B cell (primary cell): ENCODE data around the gene PRLR. TPM values are rescaled to one million over a fixed set of nuclear protein-coding genes. Genes with fewer than 3 reads are reported as not detected.

Experiments
- ATAC-seq: fragments of 200-7000 bp; cut with Tn5 transposase; one replicate; pipeline ENCODE4 v1.10.0; 2021; ENCODE audit warnings: low read depth, mild to moderate bottlenecking, moderate number of reproducible peaks, moderate library complexity
- CTCF ChIA-PET: fragments of 350-600 bp; sonication (Branson Sonifier 250); formaldehyde crosslinking; loops from one replicate; lab custom pipeline; 2021; ENCODE audit warnings: antibody characterized with exemption, inconsistent platforms; lab: Charles Lee
- POLR2A ChIA-PET: fragments of 350-600 bp; sonication (Branson Sonifier 250); formaldehyde crosslinking; loops from one replicate; lab custom pipeline; 2021; ENCODE audit warnings: antibody characterized with exemption; lab: Charles Lee
- DNase-seq: peaks from one replicate; pipeline ENCODE4 v3.0.0; 2013
- H2AFZ ChIP-seq: 2 replicates; pipeline ENCODE4 v1.6.1; 2012; ENCODE audit warnings: mild to moderate bottlenecking, low read depth, low read length; ENCODE audit not compliant: insufficient read depth, poor library complexity, severe bottlenecking
- H3K27ac ChIP-seq, 2 donors: 1 replicate in 1 of 2; 2 replicates in 1 of 2; pipeline ENCODE4 v1.5.1; 2012 to 2013; ENCODE audit warnings: low read length in 2 of 2, mild to moderate bottlenecking in 2 of 2, moderate library complexity in 1 of 2
- H3K27me3 ChIP-seq, 4 experiments: fragments of 200-600 bp in 1 of 4; sonication (generic) in 1 of 4; replicated peaks in 1 of 4; 1 replicate in 2 of 4; 2 replicates in 2 of 4; pipeline versions ENCODE4 v1.6.1 to v1.7.0; 2013 to 2016; ENCODE audit warnings: low read length in 3 of 4, mild to moderate bottlenecking in 2 of 4, mixed read lengths in 1 of 4, moderate library complexity in 1 of 4; ENCODE audit not compliant: insufficient read depth in 4 of 4, control insufficient read depth in 3 of 4; ENCODE audit errors: control extremely low read depth in 1 of 4
- H3K36me3 ChIP-seq, 2 experiments: replicated peaks in 1 of 2; 1 replicate in 1 of 2; 2 replicates in 1 of 2; pipeline versions ENCODE4 v1.6.1 to v1.7.1; 2013; ENCODE audit warnings: low read length in 1 of 2; ENCODE audit not compliant: insufficient read depth in 2 of 2, control insufficient read depth in 1 of 2; ENCODE audit errors: control extremely low read depth in 1 of 2, extremely low read depth in 1 of 2
- H3K4me1 ChIP-seq, 2 donors: fragments of 200-600 bp in 1 of 2; sonication (generic) in 1 of 2; 1 replicate in 1 of 2; 2 replicates in 1 of 2; pipeline versions ENCODE4 v1.5.1 to v1.6.1; 2013 to 2017; ENCODE audit warnings: low read length in 2 of 2; ENCODE audit not compliant: control insufficient read depth in 2 of 2, insufficient read depth in 2 of 2
- H3K4me2 ChIP-seq: replicated peaks from 2 replicates; pipeline ENCODE3; 2012; ENCODE audit warnings: mild to moderate bottlenecking, low read depth, low read length; ENCODE audit not compliant: poor library complexity, severe bottlenecking
- H3K4me3 ChIP-seq, 5 experiments: fragments of 200-600 bp in 1 of 5; sonication (generic) in 1 of 5; 1 replicate in 3 of 5; 2 replicates in 2 of 5; pipeline versions ENCODE4 v1.5.1 to v1.7.0; 2011 to 2016; ENCODE audit warnings: low read length in 4 of 5, mild to moderate bottlenecking in 4 of 5, low read depth in 2 of 5, control low read depth in 1 of 5, moderate library complexity in 1 of 5; ENCODE audit not compliant: insufficient read depth in 1 of 5; ENCODE audit errors: control extremely low read depth in 1 of 5, extremely low read depth in 1 of 5
- H3K79me2 ChIP-seq: fragments of 200-600 bp; sonication (generic); one replicate; pipeline ENCODE4 v1.6.0; 2016; ENCODE audit warnings: low read length; ENCODE audit not compliant: control insufficient read depth, insufficient read depth
- H3K9ac ChIP-seq: fragments of 200-600 bp; sonication (generic); 2 replicates; pipeline ENCODE4 v1.6.1; 2017; ENCODE audit warnings: mild to moderate bottlenecking, low read length, moderate library complexity
- H3K9me3 ChIP-seq, 3 donors: one replicate each; pipeline versions ENCODE4 v1.6.1 to v1.7.1; 2013; ENCODE audit warnings: low read length in 2 of 3; ENCODE audit not compliant: control insufficient read depth in 2 of 3, insufficient read depth in 1 of 3; ENCODE audit errors: control extremely low read depth in 1 of 3
- H4K20me1 ChIP-seq: 2 replicates; pipeline ENCODE4 v1.6.0; 2012; ENCODE audit warnings: mild to moderate bottlenecking, low read length; ENCODE audit not compliant: insufficient read depth, control insufficient read depth, poor library complexity, severe bottlenecking
- H3K27ac Mint-ChIP-seq: one replicate; pipeline ENCODE4 v1.8.0; 2021; ENCODE audit warnings: mixed read lengths
- H3K27me3 Mint-ChIP-seq: one replicate; pipeline ENCODE4 v1.8.0; 2021; ENCODE audit warnings: mixed read lengths
- H3K4me1 Mint-ChIP-seq: one replicate; pipeline ENCODE4 v1.8.0; 2021; ENCODE audit warnings: mixed read lengths
- H3K4me3 Mint-ChIP-seq: one replicate; pipeline ENCODE4 v1.8.0; 2021; ENCODE audit warnings: mixed read lengths
- H3K9me3 Mint-ChIP-seq: one replicate; pipeline ENCODE4 v1.8.0; 2022; ENCODE audit warnings: mixed read lengths; ENCODE audit not compliant: insufficient read depth
- EZH2 ChIP-seq: IDR thresholded peaks from 2 replicates; pipeline ENCODE4 v1.6.1; 2012; ENCODE audit warnings: borderline replicate concordance, low read depth, mild to moderate bottlenecking, moderate library complexity, low read length; ENCODE audit not compliant: insufficient read depth, poor library complexity, severe bottlenecking
- WGBS: methylation state at CpG from one replicate; pipeline ENCODE4 v1.1.5; 2013; ENCODE audit warnings: missing lambda C conversion rate; ENCODE audit not compliant: insufficient coverage; 5-methylcytosine and 5-hydroxymethylcytosine counted together
- intact Hi-C: fragments of 100-400 bp; cut with micrococcal nuclease; formaldehyde crosslinking; loops from one replicate; pipeline ENCODE4 v1.10.0; 2022
- polyA plus RNA-seq: library from polyadenylated mRNA; depleted of rRNA; stranded (reverse); fragments of >200 nt; gene quantifications from 2 replicates; pipeline ENCODE4 v1.2.3, GENCODE V29; 2012
- total RNA-seq, 2 donors: library from RNA; stranded (reverse); fragments of 120-200 nt in 1 of 2; gene quantifications; 1 replicate in 1 of 2; 2 replicates in 1 of 2; pipeline versions ENCODE4 v1.2.3 to v1.2.4, GENCODE V29; 2013 to 2022
- TF ChIP-seq, protein P1 (sequence below): fragments of 200-600 bp; IDR thresholded peaks from one replicate; pipeline ENCODE4 v1.8.0; 2022; ENCODE audit warnings: antibody characterized with exemption, mild to moderate bottlenecking

Gene PRLR
- total and polyA plus RNA-seq, 2 donors (not counting 1 experiment from before 2014, with no cell fraction given) = 0.39 TPM; not detected in 1

DNA sequence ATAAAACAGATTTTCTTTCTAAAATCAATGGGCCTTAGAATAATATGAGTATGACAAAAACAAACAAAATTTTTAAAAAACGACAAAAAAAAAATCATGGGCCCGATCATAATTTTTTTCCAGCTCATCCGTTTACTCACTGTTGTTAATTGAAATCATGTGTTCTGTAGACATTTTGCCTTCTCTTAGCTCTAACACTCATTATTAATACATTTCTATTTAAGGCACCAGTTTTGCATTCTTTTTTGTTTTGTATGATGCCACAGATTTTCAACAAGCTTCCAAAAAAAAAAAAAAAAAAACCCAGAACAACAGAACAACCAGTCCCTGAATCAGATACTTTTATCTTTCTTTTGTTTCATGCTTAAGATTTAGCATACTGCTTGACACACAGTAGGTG lies 86.4 kb downstream of the PRLR start:
- H2AFZ ChIP-seq = no peak overlapping the region
- CTCF ChIA-PET = no interaction called here
- no peak for ATAC-seq
- H3K9me3 Mint-ChIP-seq = no peaks in the 10 kb centered on the region
- H3K4me3 ChIP-seq = no peak overlapping the region
- DNase-seq = no peak
- H3K4me1 Mint-ChIP-seq = no peaks in the 10 kb centered on the region
- intact Hi-C loops = no loop called here
- no peaks in the 10 kb centered on the region for H4K20me1 ChIP-seq
- POLR2A ChIA-PET = no interaction called here
- H3K27me3 ChIP-seq = no peaks in the 10 kb centered on the region
- no peak overlapping the region for H3K27ac Mint-ChIP-seq
- no peaks in the 10 kb centered on the region for H3K4me1 ChIP-seq
- no peaks in the 10 kb centered on the region for H3K36me3 ChIP-seq
- TF ChIP-seq, protein P1, sequence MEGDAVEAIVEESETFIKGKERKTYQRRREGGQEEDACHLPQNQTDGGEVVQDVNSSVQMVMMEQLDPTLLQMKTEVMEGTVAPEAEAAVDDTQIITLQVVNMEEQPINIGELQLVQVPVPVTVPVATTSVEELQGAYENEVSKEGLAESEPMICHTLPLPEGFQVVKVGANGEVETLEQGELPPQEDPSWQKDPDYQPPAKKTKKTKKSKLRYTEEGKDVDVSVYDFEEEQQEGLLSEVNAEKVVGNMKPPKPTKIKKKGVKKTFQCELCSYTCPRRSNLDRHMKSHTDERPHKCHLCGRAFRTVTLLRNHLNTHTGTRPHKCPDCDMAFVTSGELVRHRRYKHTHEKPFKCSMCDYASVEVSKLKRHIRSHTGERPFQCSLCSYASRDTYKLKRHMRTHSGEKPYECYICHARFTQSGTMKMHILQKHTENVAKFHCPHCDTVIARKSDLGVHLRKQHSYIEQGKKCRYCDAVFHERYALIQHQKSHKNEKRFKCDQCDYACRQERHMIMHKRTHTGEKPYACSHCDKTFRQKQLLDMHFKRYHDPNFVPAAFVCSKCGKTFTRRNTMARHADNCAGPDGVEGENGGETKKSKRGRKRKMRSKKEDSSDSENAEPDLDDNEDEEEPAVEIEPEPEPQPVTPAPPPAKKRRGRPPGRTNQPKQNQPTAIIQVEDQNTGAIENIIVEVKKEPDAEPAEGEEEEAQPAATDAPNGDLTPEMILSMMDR = no peak
- no peak for TF ChIP-seq EZH2
- H3K9ac ChIP-seq = no peak overlapping the region
- H3K4me3 Mint-ChIP-seq = no peak overlapping the region
- no peak overlapping the region for H3K4me2 ChIP-seq
- peaks cover 19% of the 10 kb centered on the region for H3K27me3 Mint-ChIP-seq
- H3K27ac ChIP-seq = no peak overlapping the region
- H3K9me3 ChIP-seq = no peaks in the 10 kb centered on the region
- no peaks in the 10 kb centered on the region for H3K79me2 ChIP-seq
- WGBS = no CpG with 5 or more reads among the region's 3 CpGs

DNA sequence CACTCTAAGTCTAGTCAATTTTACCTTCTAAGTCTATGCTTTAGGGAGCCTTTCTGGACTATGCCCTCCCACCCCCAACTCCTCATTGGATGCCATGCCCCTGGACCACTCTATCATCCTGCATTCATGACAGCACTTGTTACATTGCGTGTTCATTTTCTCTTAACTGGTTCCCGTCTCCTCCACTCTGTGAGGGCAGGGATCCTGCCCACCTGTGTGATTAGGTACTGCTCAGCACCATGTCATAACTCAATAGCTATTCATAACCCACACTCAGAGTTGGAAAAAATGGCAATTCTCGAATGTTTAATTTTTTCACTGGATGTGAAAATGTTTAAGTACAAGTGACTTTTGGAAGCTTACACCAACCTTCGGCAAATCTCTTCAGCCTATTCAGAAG lies 88.5 kb downstream of the PRLR start:
- H2AFZ ChIP-seq = no peak overlapping the region
- H3K9me3 Mint-ChIP-seq = no peaks in the 10 kb centered on the region
- H3K36me3 ChIP-seq = no peaks in the 10 kb centered on the region
- 100% methylated on average over 1 of the region's 4 CpGs for WGBS
- H4K20me1 ChIP-seq = no peaks in the 10 kb centered on the region
- no peak for DNase-seq
- H3K79me2 ChIP-seq = no peaks in the 10 kb centered on the region
- H3K27me3 Mint-ChIP-seq = peaks cover 12% of the 10 kb centered on the region
- ATAC-seq = no peak
- no peaks in the 10 kb centered on the region for H3K4me1 Mint-ChIP-seq
- no peaks in the 10 kb centered on the region for H3K27me3 ChIP-seq
- H3K4me3 Mint-ChIP-seq = no peak overlapping the region
- no peak overlapping the region for H3K4me2 ChIP-seq
- no peaks in the 10 kb centered on the region for H3K9me3 ChIP-seq
- POLR2A ChIA-PET = no interaction called here
- H3K4me1 ChIP-seq = no peaks in the 10 kb centered on the region
- TF ChIP-seq, protein P1 = no peak
- TF ChIP-seq EZH2 = no peak
- CTCF ChIA-PET = no interaction called here
- H3K4me3 ChIP-seq = no peak overlapping the region
- no peak overlapping the region for H3K27ac Mint-ChIP-seq
- no peak overlapping the region for H3K9ac ChIP-seq
- intact Hi-C loops = no loop called here
- no peak overlapping the region for H3K27ac ChIP-seq
